Smooth muscle cell (in vitro differentiated cells): ENCODE data around the gene NDUFAB1. TPM values are rescaled to one million over a fixed set of nuclear protein-coding genes. Genes with fewer than 3 reads are reported as not detected.

Experiments used
- DNase-seq: peaks from one replicate; lab custom pipeline; 2025; ENCODE audit not compliant: unreplicated experiment; lab: John Stamatoyannopoulos, UW
- H2AFZ ChIP-seq: fragments of 200-600 bp; sonication (generic); 2 replicates; pipeline ENCODE4 v1.6.0; 2016; ENCODE audit warnings: antibody characterized with exemption, low read depth, mild to moderate bottlenecking
- H3F3A ChIP-seq: fragments of 200-600 bp; sonication (generic); 2 replicates; pipeline ENCODE4 v1.6.0; 2017; ENCODE audit warnings: antibody characterized with exemption, low read depth
- H3K27ac ChIP-seq: fragments of 200-600 bp; sonication (generic); 2 replicates; pipeline ENCODE4 v1.5.1; 2016; ENCODE audit warnings: low read depth, mild to moderate bottlenecking
- H3K27me3 ChIP-seq: fragments of 200-600 bp; sonication (generic); 2 replicates; pipeline ENCODE4 v1.6.1; 2016; ENCODE audit warnings: low read depth, mild to moderate bottlenecking
- H3K36me3 ChIP-seq: fragments of 200-600 bp; sonication (generic); 2 replicates; pipeline ENCODE4 v1.5.1; 2016; ENCODE audit warnings: low read depth
- H3K4me1 ChIP-seq: fragments of 200-600 bp; sonication (generic); 2 replicates; pipeline ENCODE4 v1.5.1; 2016; ENCODE audit warnings: low read depth
- H3K4me2 ChIP-seq: fragments of 200-600 bp; sonication (generic); 2 replicates; pipeline ENCODE4 v1.6.0; 2016; ENCODE audit warnings: mild to moderate bottlenecking
- H3K4me3 ChIP-seq: fragments of 200-600 bp; sonication (generic); 2 replicates; pipeline ENCODE4 v1.5.1; 2016; ENCODE audit warnings: mild to moderate bottlenecking
- H3K79me2 ChIP-seq: fragments of 200-600 bp; sonication (generic); 2 replicates; pipeline ENCODE4 v1.6.0; 2016; ENCODE audit warnings: low read depth, mild to moderate bottlenecking
- H3K9ac ChIP-seq: fragments of 200-600 bp; sonication (generic); 2 replicates; pipeline ENCODE4 v1.6.0; 2016; ENCODE audit warnings: low read depth
- H3K9me3 ChIP-seq: fragments of 200-600 bp; sonication (generic); replicated peaks from 2 replicates; pipeline ENCODE4 v1.5.1; 2016; ENCODE audit warnings: low read depth
- H4K20me1 ChIP-seq: fragments of 200-600 bp; sonication (generic); 2 replicates; pipeline ENCODE4 v1.6.0; 2016; ENCODE audit warnings: low read depth
- WGBS: methylation state at CpG from one replicate; pipeline ENCODE4 v1.1.7; 2016; ENCODE audit warnings: low lambda C conversion rate; 5-methylcytosine and 5-hydroxymethylcytosine counted together
- polyA plus RNA-seq: library from polyadenylated mRNA; unstranded; fragments of >200 nt; fragmentation: Nextera tagmentation; extraction: Ambion mirVana; gene quantifications from 2 replicates; pipeline ENCODE4 v1.2.1, GENCODE V29; 2016
- total RNA-seq: library from RNA; depleted of rRNA; stranded (reverse); fragments of >200 nt; gene quantifications from 2 replicates; pipeline ENCODE4 v1.2.3, GENCODE V29; 2014
- TF ChIP-seq, protein P1 (sequence below): fragments of 200-600 bp; sonication (generic); IDR thresholded peaks from 2 replicates; pipeline ENCODE4 v1.5.1; 2017; ENCODE audit warnings: borderline replicate concordance, mild to moderate bottlenecking, antibody characterized with exemption; ENCODE audit not compliant: insufficient read depth, poor library complexity, severe bottlenecking

Gene NDUFAB1
- total and polyA plus RNA-seq, 2 experiments from 2014 or later = 192 to 252 TPM

- H3F3A ChIP-seq = no peaks in the 10 kb centered on the region
- H3K36me3 ChIP-seq = peaks cover 12% of the 10 kb centered on the region
- H3K4me2 ChIP-seq = no peak overlapping the region
- H4K20me1 ChIP-seq = no peaks in the 10 kb centered on the region
- H3K27me3 ChIP-seq = no peaks in the 10 kb centered on the region
- H3K79me2 ChIP-seq = no peaks in the 10 kb centered on the region
- H3K4me1 ChIP-seq = no peaks in the 10 kb centered on the region
- H3K9ac ChIP-seq = no peak overlapping the region
- TF ChIP-seq, protein P1, sequence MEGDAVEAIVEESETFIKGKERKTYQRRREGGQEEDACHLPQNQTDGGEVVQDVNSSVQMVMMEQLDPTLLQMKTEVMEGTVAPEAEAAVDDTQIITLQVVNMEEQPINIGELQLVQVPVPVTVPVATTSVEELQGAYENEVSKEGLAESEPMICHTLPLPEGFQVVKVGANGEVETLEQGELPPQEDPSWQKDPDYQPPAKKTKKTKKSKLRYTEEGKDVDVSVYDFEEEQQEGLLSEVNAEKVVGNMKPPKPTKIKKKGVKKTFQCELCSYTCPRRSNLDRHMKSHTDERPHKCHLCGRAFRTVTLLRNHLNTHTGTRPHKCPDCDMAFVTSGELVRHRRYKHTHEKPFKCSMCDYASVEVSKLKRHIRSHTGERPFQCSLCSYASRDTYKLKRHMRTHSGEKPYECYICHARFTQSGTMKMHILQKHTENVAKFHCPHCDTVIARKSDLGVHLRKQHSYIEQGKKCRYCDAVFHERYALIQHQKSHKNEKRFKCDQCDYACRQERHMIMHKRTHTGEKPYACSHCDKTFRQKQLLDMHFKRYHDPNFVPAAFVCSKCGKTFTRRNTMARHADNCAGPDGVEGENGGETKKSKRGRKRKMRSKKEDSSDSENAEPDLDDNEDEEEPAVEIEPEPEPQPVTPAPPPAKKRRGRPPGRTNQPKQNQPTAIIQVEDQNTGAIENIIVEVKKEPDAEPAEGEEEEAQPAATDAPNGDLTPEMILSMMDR = no peak
- no peak overlapping the region for H3K4me3 ChIP-seq
- 93% methylated on average over 3 of the region's 3 CpGs for WGBS
- no peak for DNase-seq
- H3K27ac ChIP-seq = no peak overlapping the region
- H3K9me3 ChIP-seq = no peaks in the 10 kb centered on the region
- no peak overlapping the region for H2AFZ ChIP-seq
Observed at GRCh38 chr16:23567602-23568001, 28.5 kb downstream of the NDUFAB1 start.

- 97% methylated on average over 8 of the region's 8 CpGs for WGBS
- Histone ChIP-seq H3K27me3 (no peaks in the 10 kb centered on the region), H3K79me2 (peaks cover 5% of the 10 kb centered on the region), H4K20me1 (no peaks in the 10 kb centered on the region), H3K4me1 (no peaks in the 10 kb centered on the region), H3K4me2 (no peak overlapping the region), H3K4me3 (no peak overlapping the region), H3F3A (no peaks in the 10 kb centered on the region), H2AFZ (no peak overlapping the region), H3K36me3 (peaks cover 12% of the 10 kb centered on the region), H3K9ac (no peak overlapping the region), H3K27ac (no peak overlapping the region), H3K9me3 (no peaks in the 10 kb centered on the region)
- DNase-seq = no peak
- TF ChIP-seq, protein P1 = no peak
Observed at GRCh38 chr16:23566724-23567123, 29.4 kb downstream of the NDUFAB1 start.

DNA sequence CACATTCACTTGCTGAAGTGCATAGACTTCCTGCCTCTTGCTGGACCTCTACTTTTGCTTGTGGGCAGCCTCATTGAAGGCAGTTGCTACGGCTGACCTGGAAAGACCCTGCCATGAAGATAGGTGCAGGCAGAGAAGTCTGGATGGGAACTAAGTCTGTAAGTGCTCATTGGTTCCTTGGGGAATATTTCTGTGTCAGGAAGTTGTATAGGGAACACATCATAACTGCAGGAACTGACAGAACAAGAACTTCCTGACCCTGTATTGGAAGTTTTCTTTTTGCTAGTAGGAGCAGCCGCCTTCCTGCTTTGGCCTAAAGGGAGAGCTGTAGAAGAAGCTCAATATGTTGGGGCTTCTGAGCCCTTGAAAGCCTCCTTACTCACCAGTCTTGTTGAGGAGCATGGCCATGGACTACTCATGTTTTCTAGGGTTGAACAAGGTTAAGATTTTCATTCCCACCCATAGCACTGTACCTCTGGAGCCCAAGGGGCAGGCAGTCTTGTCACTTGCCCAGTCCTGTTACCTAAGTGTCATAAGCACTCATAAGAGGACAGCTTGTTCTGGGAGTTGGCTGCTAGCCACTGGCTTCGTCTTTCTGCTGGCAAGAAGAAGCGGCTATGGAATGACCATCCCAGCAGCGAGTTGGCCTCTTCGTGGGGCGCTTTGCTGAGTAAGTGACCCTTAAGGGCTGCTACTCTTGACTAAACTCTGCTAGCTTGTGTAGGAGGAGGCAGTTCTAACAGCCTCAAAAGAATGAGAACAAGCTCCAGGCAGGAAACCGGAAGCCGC is 31.3 kb downstream of the NDUFAB1 start:
- Histone ChIP-seq H3K4me3 (no peak overlapping the region), H3K4me1 (no peaks in the 10 kb centered on the region), H3K4me2 (no peak overlapping the region), H3F3A (no peaks in the 10 kb centered on the region), H4K20me1 (peaks cover 10% of the 10 kb centered on the region), H2AFZ (no peak overlapping the region), H3K27ac (no peak overlapping the region), H3K36me3 (peaks cover 16% of the 10 kb centered on the region), H3K27me3 (no peaks in the 10 kb centered on the region), H3K9ac (no peak overlapping the region), H3K9me3 (no peaks in the 10 kb centered on the region), H3K79me2 (peaks cover 22% of the 10 kb centered on the region)
- TF ChIP-seq, protein P1 = no peak
- no peak for DNase-seq
- 98% methylated on average over 9 of the region's 9 CpGs for WGBS

DNA sequence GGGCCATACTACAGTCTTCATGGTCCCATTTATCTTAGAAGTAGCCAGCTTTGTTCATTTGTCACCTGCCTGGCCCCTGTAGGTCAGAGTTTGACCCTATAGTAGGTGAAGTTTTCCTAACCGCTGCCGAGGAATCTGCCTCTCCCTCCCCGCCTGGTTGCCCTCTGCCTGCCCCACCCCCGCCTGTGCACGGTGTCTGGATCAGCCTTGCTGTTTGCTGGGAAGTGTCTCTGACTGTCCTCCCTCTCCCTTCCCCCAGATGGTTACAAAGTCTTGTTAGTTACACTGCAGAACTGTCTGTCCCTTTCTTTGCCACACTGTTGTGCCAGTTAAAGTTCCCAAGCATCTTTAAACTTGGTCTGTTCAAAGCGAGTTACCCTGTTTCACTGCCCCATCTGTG is 32.9 kb downstream of the NDUFAB1 start:
- WGBS = 88% methylated on average over 5 of the region's 6 CpGs
- H3K36me3 ChIP-seq = peaks cover 10% of the 10 kb centered on the region

More for the DNA sequence above, 32.9 kb downstream of the NDUFAB1 start:
- Histone ChIP-seq H3K4me2 (no peak overlapping the region), H3K4me1 (peaks cover 10% of the 10 kb centered on the region), H3K9ac (no peak overlapping the region), H3K9me3 (no peaks in the 10 kb centered on the region), H3K27me3 (no peaks in the 10 kb centered on the region), H3K4me3 (no peak overlapping the region), H2AFZ (no peak overlapping the region), H3F3A (no peaks in the 10 kb centered on the region), H3K27ac (no peak overlapping the region), H4K20me1 (peaks cover 13% of the 10 kb centered on the region), H3K79me2 (peaks cover 38% of the 10 kb centered on the region)
- DNase-seq = no peak
- TF ChIP-seq, protein P1 = no peak
